Mesenchymal stem cell (in vitro differentiated cells and primary cell): Measurements from ENCODE around the gene EGR4.
A peak's percentile ranks its signal among the peaks of the same experiment; 100 is the strongest.

Source experiments
- DNase-seq: peaks from one replicate; pipeline ENCODE4 v3.0.0-alpha.2; 2013
- H2AFZ ChIP-seq: one replicate; pipeline ENCODE4 v1.6.1; 2013; ENCODE audit warnings: low read depth, mild to moderate bottlenecking, control low read depth, inconsistent platforms, low read length, moderate library complexity
- H2AK5ac ChIP-seq: 2 replicates; pipeline ENCODE4 v1.6.1; 2013; ENCODE audit warnings: low read length, moderate library complexity, mild to moderate bottlenecking, inconsistent platforms; ENCODE audit not compliant: severe bottlenecking
- H2BK120ac ChIP-seq: one replicate; pipeline ENCODE4 v1.6.1; 2013; ENCODE audit warnings: low read depth, mild to moderate bottlenecking, inconsistent platforms, low read length, moderate library complexity
- H2BK12ac ChIP-seq, 2 experiments: one replicate each; pipeline ENCODE4 v1.6.1; 2013; ENCODE audit warnings: inconsistent platforms in 2 of 2, low read length in 2 of 2, mild to moderate bottlenecking in 2 of 2, moderate library complexity in 2 of 2, control low read depth in 1 of 2
- H2BK15ac ChIP-seq: one replicate; pipeline ENCODE4 v1.6.1; 2013; ENCODE audit warnings: mild to moderate bottlenecking, low read depth, inconsistent platforms; ENCODE audit not compliant: poor library complexity, severe bottlenecking
- H2BK5ac ChIP-seq: 2 replicates; pipeline ENCODE4 v1.6.1; 2013; ENCODE audit warnings: low read depth, mild to moderate bottlenecking, low read length, control low read depth, inconsistent platforms; ENCODE audit not compliant: poor library complexity, severe bottlenecking
- H3K14ac ChIP-seq, 2 experiments: one replicate each; pipeline ENCODE4 v1.6.1; 2013; ENCODE audit warnings: inconsistent platforms in 2 of 2, low read length in 2 of 2, control low read depth in 1 of 2, mild to moderate bottlenecking in 1 of 2, moderate library complexity in 1 of 2
- H3K18ac ChIP-seq, 2 experiments: one replicate each; pipeline ENCODE4 v1.6.1; 2013; ENCODE audit warnings: inconsistent platforms in 2 of 2, low read length in 2 of 2, control low read depth in 1 of 2, low read depth in 1 of 2, mild to moderate bottlenecking in 1 of 2
- H3K23ac ChIP-seq, 2 experiments: one replicate each; pipeline ENCODE4 v1.6.1; 2013; ENCODE audit warnings: inconsistent platforms in 2 of 2, low read length in 2 of 2, mild to moderate bottlenecking in 2 of 2, moderate library complexity in 2 of 2, control low read depth in 1 of 2
- H3K27ac ChIP-seq: 2 replicates; pipeline ENCODE4 v1.5.1; 2013; ENCODE audit warnings: mild to moderate bottlenecking, moderate library complexity, low read length, control low read depth, inconsistent platforms; ENCODE audit not compliant: poor library complexity, severe bottlenecking
- H3K27me3 ChIP-seq, 2 experiments: 2 replicates each; pipeline versions ENCODE4 v1.6.1 to v1.7.0; 2013; ENCODE audit warnings: low read length in 2 of 2, mild to moderate bottlenecking in 2 of 2, moderate library complexity in 2 of 2, control low read depth in 1 of 2, inconsistent platforms in 1 of 2; ENCODE audit not compliant: control insufficient read depth in 1 of 2, insufficient read depth in 1 of 2
- H3K36me3 ChIP-seq, 2 experiments: 2 replicates each; pipeline versions ENCODE4 v1.6.1 to v1.7.0; 2013; ENCODE audit warnings: low read length in 2 of 2, control low read depth in 1 of 2, inconsistent platforms in 1 of 2, low read depth in 1 of 2, mild to moderate bottlenecking in 1 of 2; ENCODE audit not compliant: insufficient read depth in 2 of 2, control insufficient read depth in 1 of 2
- H3K4ac ChIP-seq, 2 experiments: one replicate each; pipeline ENCODE4 v1.6.1; 2013; ENCODE audit warnings: inconsistent platforms in 2 of 2, low read length in 2 of 2, mild to moderate bottlenecking in 2 of 2, moderate library complexity in 2 of 2, control low read depth in 1 of 2, low read depth in 1 of 2
- H3K4me1 ChIP-seq: 2 replicates; pipeline ENCODE4 v1.6.1; 2013; ENCODE audit warnings: low read depth, low read length, control low read depth; ENCODE audit not compliant: control insufficient read depth, insufficient read depth
- H3K4me2 ChIP-seq: 2 replicates; pipeline ENCODE4 v1.6.1; 2013; ENCODE audit warnings: low read length, mild to moderate bottlenecking, inconsistent platforms; ENCODE audit not compliant: poor library complexity, severe bottlenecking
- H3K4me3 ChIP-seq, 2 experiments: 2 replicates each; pipeline versions ENCODE4 v1.5.1 to v1.7.0; 2013; ENCODE audit warnings: low read length in 2 of 2, mild to moderate bottlenecking in 2 of 2, control low read depth in 1 of 2, low read depth in 1 of 2; ENCODE audit not compliant: insufficient read depth in 1 of 2
- H3K79me1 ChIP-seq: replicated peaks from 2 replicates; pipeline ENCODE4 v1.6.1; 2013; ENCODE audit warnings: mild to moderate bottlenecking, control low read depth, low read length, inconsistent platforms; ENCODE audit not compliant: poor library complexity, severe bottlenecking
- H3K9ac ChIP-seq: 2 replicates; pipeline ENCODE4 v1.7.0; 2013; ENCODE audit warnings: mild to moderate bottlenecking, low read length, moderate library complexity
- H3K9me3 ChIP-seq: 2 replicates; pipeline ENCODE4 v1.7.0; 2013; ENCODE audit warnings: mild to moderate bottlenecking, low read length; ENCODE audit not compliant: control insufficient read depth
- H4K8ac ChIP-seq: one replicate; pipeline ENCODE4 v1.6.1; 2013; ENCODE audit warnings: inconsistent platforms, mild to moderate bottlenecking, low read length, moderate library complexity
- H4K91ac ChIP-seq: one replicate; pipeline ENCODE4 v1.6.1; 2013; ENCODE audit warnings: mild to moderate bottlenecking, low read length, inconsistent platforms
- WGBS: methylation state at CpG from one replicate; pipeline ENCODE4 v1.1.7; 2013; ENCODE audit warnings: mixed read lengths; 5-methylcytosine and 5-hydroxymethylcytosine counted together

EGR4 gene

DNA sequence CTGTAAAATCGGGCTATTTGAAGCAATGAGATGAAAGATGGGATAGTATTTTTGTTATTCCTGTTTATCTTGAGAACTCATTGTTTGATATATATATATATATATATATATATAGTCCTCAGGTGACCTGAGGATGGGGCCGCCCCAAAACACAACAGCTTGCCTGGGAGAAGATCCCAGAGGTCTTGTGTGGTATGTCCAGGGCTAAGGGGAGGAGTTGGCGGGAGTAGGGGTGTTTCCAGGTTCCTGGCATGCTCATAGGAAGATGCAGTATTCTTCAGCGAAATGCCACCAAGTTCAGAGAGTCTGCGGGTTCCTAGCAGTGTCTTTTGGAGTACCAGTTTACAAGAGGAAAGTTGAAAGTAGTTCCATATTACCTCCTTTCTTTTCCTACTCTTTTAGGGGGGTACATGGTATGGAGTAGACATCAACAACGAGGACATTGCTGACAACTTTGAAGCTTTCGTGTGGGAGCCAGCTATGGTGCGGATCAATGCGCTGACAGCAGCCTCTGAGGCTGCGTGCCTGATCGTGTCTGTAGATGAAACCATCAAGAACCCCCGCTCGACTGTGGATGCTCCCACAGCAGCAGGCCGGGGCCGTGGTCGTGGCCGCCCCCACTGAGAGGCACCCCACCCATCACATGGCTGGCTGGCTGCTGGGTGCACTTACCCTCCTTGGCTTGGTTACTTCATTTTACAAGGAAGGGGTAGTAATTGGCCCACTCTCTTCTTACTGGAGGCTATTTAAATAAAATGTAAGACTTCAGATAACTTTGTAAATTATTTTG lies 40.9 kb downstream of the EGR4 start:
- Histone ChIP-seq H3K18ac (no peak overlapping the region), H4K8ac (no peak overlapping the region), H3K4ac (no peak overlapping the region), H2BK5ac (no peak overlapping the region), H3K4me2 (no peak overlapping the region), H3K23ac (no peak overlapping the region), H2BK12ac (no peak overlapping the region), H3K79me1 (peaks cover 23% of the 10 kb centered on the region), H3K4me1 (no peaks in the 10 kb centered on the region), H3K27ac (no peak overlapping the region), H3K4me3 (no peak overlapping the region), H3K14ac (no peak overlapping the region), H3K36me3 (peaks cover 78 to 84% of the 10 kb centered on the region in 2 experiments), H2BK120ac (no peak overlapping the region), H2BK15ac (no peak overlapping the region), H2AFZ (no peak overlapping the region), H3K9me3 (no peaks in the 10 kb centered on the region), H2AK5ac (no peak overlapping the region), H3K27me3 (no peaks in the 10 kb centered on the region), H3K9ac (no peak overlapping the region), H4K91ac (no peak overlapping the region)
- DNase-seq: no peak
- WGBS: 95% methylated on average over 16 of the region's 17 CpGs

DNA sequence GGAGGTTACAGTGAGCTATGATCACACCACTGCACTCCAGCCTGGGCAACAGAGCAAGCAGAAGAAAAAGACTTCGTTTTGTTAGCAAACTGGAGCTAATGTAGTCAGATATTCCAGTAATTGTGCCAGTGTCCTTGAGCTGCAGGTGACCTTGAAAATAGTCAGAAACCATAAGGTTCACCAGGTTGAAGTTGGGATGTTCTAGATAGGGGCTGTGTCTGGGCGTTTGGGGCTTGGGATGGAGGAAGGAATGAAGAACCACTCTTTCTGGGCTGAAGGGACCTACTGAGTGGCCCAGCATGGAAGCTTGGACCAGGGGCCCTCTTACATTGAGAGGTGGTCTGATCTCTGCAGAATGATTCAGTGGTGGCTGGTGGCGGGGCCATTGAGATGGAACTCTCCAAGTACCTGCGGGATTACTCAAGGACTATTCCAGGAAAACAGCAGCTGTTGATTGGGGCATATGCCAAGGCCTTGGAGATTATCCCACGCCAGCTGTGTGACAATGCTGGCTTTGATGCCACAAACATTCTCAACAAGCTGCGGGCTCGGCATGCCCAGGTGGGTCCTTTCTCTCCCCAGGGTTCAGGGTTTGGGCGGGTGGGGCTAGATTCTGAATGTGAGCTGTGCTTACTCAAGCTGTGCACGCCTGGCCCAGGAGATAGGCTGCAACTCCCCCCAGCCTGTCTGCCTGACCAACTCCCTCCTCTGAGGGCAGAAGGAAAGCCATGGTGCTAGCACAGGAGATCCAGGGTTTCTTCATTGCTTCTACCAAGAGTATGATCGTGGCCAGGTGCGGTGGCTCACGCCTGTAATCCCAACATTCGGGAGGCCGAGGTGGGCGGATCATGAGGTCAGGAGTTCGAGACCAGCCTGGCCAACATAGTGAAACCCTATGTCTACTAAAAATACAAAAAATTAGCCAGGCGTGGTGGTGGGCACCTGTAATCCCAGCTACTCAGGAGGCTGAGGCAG lies 42.2 kb downstream of the EGR4 start:
- H2BK120ac ChIP-seq: no peak overlapping the region
- H3K27me3 ChIP-seq: no peaks in the 10 kb centered on the region
- no peaks in the 10 kb centered on the region for H3K4me1 ChIP-seq
- H3K14ac ChIP-seq: no peak overlapping the region
- WGBS: 97% methylated on average over 17 of the region's 17 CpGs
- no peak overlapping the region for H3K18ac ChIP-seq
- DNase-seq: no peak
- H3K4ac ChIP-seq: no peak overlapping the region
- peaks cover 33% of the 10 kb centered on the region for H3K79me1 ChIP-seq
- H2BK5ac ChIP-seq: no peak overlapping the region
- no peak overlapping the region for H4K91ac ChIP-seq
- H3K23ac ChIP-seq: no peak overlapping the region
- no peak overlapping the region for H2BK15ac ChIP-seq
- H3K4me3 ChIP-seq: no peak overlapping the region
- no peak overlapping the region for H2AFZ ChIP-seq
- no peak overlapping the region for H3K4me2 ChIP-seq
- no peak overlapping the region for H3K9ac ChIP-seq
- H4K8ac ChIP-seq: no peak overlapping the region
- no peak overlapping the region for H2AK5ac ChIP-seq
- H3K9me3 ChIP-seq: no peaks in the 10 kb centered on the region
- no peak overlapping the region for H2BK12ac ChIP-seq
- no peak overlapping the region for H3K27ac ChIP-seq
- H3K36me3 ChIP-seq: peaks cover 78 to 91% of the 10 kb centered on the region in 2 experiments

DNA sequence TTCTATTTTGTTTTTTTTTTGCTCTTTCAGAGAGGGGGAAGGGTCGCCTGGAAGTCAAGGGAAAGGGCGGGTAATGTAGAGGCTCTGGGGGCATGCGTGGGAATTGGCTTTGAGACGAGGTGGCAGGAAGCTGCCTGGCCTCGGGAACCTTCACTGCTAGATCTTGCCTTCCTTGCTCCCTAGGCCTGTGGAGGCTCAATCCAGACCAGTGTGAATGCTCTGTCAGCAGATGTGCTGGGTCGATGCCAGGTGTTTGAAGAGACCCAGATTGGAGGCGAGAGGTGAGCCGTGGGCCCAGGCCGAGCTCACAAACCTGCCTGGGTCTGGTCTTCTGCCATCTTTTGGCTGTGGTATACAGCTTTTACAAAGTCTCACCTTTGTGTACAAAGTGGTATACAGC lies 43.7 kb downstream of the EGR4 start:
- H3K9me3 ChIP-seq: no peaks in the 10 kb centered on the region
- no peak overlapping the region for H2BK15ac ChIP-seq
- no peak overlapping the region for H3K9ac ChIP-seq
- H2BK12ac ChIP-seq: no peak overlapping the region
- H3K36me3 ChIP-seq: peaks cover 66 to 98% of the 10 kb centered on the region in 2 experiments
- no peak for DNase-seq
- H4K91ac ChIP-seq: no peak overlapping the region
- H3K18ac ChIP-seq: no peak overlapping the region
- H4K8ac ChIP-seq: no peak overlapping the region
- no peak overlapping the region for H3K4ac ChIP-seq
- H3K23ac ChIP-seq: no peak overlapping the region
- no peak overlapping the region for H2BK5ac ChIP-seq
- H3K4me3 ChIP-seq: no peak overlapping the region
- no peak overlapping the region for H2AFZ ChIP-seq
- no peaks in the 10 kb centered on the region for H3K4me1 ChIP-seq
- H2AK5ac ChIP-seq: no peak overlapping the region
- H2BK120ac ChIP-seq: no peak overlapping the region
- H3K14ac ChIP-seq: no peak overlapping the region
- no peak overlapping the region for H3K27ac ChIP-seq
- H3K79me1 ChIP-seq: peaks cover 41% of the 10 kb centered on the region
- no peak overlapping the region for H3K4me2 ChIP-seq
- H3K27me3 ChIP-seq: no peaks in the 10 kb centered on the region
- 94% methylated on average over 9 of the region's 9 CpGs for WGBS

GRCh38 chr2:73246850-73247249 lies 46.5 kb downstream of the EGR4 start:
- Histone ChIP-seq H2AFZ (no peak overlapping the region), H4K8ac (no peak overlapping the region), H3K27ac (no peak overlapping the region), H3K36me3 (peaks cover 57 to 95% of the 10 kb centered on the region in 2 experiments), H3K4ac (no peak overlapping the region), H2BK5ac (no peak overlapping the region), H3K27me3 (no peaks in the 10 kb centered on the region), H3K4me2 (no peak overlapping the region), H2AK5ac (no peak overlapping the region), H3K4me3 (no peak overlapping the region), H3K14ac (no peak overlapping the region), H3K4me1 (peaks cover 2% of the 10 kb centered on the region), H3K18ac (no peak overlapping the region), H3K23ac (no peak overlapping the region), H2BK120ac (no peak overlapping the region), H3K9me3 (no peaks in the 10 kb centered on the region), H4K91ac (no peak overlapping the region), H3K9ac (peak overlapping the region; percentile 9), H2BK12ac (no peak overlapping the region), H3K79me1 (peaks cover 55% of the 10 kb centered on the region), H2BK15ac (no peak overlapping the region)
- no peak for DNase-seq
- WGBS: 95% methylated on average over 3 of the region's 3 CpGs
